ENCODE data around the gene SUN5.

SUN5 gene

DNA sequence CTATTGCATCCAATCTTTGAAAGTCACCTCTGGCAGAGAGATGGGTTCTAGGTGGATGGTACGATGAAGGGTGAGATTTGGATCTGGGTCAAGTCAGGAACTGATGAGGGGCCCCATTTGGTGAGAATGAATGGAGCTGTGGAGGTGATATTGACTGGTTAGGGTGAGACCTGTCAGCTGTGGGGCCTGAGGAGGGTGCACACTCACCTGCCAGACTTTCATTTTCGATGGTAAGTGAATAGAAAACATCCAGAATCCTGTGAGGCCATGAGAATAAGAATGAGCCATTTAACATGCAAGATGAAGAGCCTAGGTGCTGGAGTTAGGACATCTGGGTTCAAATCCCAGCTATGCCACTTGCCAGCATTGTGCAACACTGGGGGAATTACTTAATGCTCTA is 6.8 kb downstream of the SUN5 start:
- H3K4me3 ChIP-seq (ENCODE audit: low read length) = no peak overlapping the region
- TF ChIP-seq, protein P1, sequence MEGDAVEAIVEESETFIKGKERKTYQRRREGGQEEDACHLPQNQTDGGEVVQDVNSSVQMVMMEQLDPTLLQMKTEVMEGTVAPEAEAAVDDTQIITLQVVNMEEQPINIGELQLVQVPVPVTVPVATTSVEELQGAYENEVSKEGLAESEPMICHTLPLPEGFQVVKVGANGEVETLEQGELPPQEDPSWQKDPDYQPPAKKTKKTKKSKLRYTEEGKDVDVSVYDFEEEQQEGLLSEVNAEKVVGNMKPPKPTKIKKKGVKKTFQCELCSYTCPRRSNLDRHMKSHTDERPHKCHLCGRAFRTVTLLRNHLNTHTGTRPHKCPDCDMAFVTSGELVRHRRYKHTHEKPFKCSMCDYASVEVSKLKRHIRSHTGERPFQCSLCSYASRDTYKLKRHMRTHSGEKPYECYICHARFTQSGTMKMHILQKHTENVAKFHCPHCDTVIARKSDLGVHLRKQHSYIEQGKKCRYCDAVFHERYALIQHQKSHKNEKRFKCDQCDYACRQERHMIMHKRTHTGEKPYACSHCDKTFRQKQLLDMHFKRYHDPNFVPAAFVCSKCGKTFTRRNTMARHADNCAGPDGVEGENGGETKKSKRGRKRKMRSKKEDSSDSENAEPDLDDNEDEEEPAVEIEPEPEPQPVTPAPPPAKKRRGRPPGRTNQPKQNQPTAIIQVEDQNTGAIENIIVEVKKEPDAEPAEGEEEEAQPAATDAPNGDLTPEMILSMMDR (IDR thresholded peaks at IDR 0.05; ENCODE audit: insufficient read depth, low read depth, low read length, missing control alignments) = no peak
- no peak for DNase-seq (ENCODE audit: low read depth)

DNA sequence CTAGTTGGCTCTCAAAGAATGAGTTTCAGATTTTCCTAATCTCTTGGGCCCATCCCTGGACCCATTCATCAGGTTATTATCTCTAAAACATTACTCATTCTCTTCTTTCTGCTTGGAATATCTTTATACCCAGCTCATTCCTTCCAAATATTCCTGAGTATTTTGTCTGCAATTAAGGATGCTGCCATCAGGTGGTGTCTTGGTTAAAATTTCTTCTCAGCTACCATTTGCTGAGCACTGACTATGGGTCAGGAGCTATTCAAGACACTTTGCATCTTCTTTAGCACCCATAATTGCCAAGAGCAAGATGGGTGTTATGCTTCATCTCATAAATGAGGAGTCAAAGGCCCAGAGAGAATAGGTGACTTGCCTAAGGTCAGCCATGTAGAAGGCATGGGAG is 8.4 kb downstream of the SUN5 start:
- TF ChIP-seq, protein P1 (IDR thresholded peaks at IDR 0.05; ENCODE audit: insufficient read depth, low read depth, low read length, missing control alignments) = no peak
- H3K4me3 ChIP-seq (ENCODE audit: low read length) = no peak overlapping the region
- DNase-seq (ENCODE audit: low read depth) = no peak

DNA sequence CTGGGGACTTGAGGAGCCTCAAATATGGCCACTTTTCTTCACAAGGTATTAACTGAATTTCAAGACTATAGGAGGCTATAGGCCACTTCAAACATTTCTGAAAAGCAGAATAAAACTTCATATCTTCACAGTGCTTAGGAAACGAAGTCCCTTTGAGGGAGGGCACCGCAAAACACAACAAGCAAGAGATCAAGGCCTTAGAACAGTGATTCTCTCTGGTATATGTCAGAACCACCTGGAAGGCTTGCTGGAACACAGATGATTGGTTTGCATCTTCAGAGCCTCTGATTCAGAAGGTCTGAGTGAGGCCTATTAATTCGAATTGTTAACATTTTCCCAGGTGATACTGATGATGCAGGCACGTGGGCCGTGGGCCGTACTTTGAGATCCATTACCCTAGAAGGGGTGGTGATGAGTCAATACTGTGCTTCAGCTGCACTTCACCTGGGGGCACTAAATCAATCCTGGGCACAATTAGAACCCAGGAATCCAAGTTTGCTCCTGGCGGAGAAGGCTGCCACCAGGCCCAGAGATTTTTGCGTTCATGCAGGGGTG is 10.7 kb downstream of the SUN5 start:
- TF ChIP-seq, protein P1 (IDR thresholded peaks at IDR 0.05; ENCODE audit: insufficient read depth, low read depth, low read length, missing control alignments) = no peak
- no peak overlapping the region for H3K4me3 ChIP-seq (ENCODE audit: low read length)
- no peak for DNase-seq (ENCODE audit: low read depth)

DNA sequence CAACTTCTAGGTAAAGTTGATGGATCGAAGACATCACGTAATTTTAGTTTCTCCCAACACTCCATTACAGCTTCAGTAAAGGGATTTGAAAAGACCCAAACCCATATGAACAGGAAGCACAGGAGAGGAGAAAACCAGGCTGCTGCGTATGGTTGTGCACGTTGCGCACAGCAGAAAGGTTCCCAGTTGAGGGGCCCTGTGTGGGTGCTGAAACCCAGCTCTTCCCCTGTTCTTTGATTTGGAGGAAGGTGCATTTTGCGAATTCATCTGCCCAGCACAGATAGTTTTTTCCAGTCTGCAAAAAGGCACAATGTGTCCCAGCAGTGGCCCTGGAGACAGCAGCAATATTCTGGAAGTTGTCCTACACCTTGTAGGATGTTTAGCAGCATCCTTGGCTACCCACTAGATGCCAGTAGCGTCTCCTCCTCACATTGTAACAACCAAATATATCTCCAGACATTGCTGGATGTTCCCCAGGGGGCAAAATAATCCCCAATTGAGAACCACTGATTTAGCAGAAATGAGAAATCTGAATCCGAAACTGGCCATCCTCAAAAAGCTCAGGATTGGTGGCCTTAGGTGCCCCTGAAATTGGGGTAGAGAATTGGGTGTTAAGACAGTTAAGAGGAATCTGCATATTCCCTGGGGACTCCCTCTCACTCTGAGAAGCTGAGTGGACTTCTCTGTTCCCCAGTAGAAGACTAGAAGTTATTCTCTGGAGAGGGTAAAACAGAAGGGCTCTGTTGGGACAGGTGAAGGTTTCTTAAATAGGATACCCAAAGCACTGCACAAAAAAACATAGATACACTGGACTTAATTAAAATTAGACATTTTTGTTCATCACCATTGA is 12.2 kb downstream of the SUN5 start:
- TF ChIP-seq, protein P1 (IDR thresholded peaks at IDR 0.05; ENCODE audit: insufficient read depth, low read depth, low read length, missing control alignments) = no peak

DNA sequence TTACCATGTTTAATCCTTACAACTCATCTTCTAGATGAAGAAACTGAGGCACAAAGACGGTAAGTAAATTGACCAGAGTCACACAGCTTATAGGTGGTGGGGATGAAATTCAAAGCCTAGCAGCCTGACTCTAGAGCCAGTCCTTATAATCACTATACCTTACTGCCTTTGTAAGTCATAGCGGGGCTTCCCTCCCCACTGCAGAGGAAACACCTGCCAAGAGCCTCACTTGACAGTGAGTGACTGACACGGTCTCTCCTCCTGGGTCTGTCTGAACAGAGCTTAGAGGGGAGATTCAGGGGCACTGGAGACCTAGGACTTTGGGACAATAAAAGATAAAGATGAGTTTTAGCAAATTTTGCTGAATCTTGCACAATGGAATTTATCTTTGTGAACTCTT is 12.8 kb downstream of the SUN5 start:
- TF ChIP-seq, protein P1 (IDR thresholded peaks at IDR 0.05; ENCODE audit: insufficient read depth, low read depth, low read length, missing control alignments) = no peak
- no peak for DNase-seq (ENCODE audit: low read depth)
- H3K4me3 ChIP-seq (ENCODE audit: low read length) = no peak overlapping the region

More for the DNA sequence above, 12.2 kb downstream of the SUN5 start:
- no peak for DNase-seq (ENCODE audit: low read depth)
- H3K4me3 ChIP-seq (ENCODE audit: low read length) = no peak overlapping the region

DNA sequence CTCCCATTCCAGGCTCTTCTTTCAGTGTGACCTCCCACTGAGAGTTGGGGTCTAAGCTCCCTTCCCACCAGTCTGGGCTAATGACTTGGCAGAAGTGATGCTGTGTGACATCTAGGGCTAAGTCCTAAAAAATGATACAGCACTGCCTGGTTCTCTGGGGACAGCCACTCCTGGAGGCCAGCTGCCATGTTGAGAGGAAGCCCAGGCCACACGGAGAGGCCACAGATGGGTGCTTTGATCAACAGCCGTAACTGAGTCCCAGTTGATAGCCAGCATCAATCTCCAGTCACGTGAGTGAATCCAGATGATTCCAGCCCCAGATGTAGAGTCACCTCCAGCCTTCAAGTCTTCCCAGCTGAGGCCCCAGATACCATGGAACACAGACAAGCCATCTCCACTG is 13.8 kb downstream of the SUN5 start:
- TF ChIP-seq, protein P1 (IDR thresholded peaks at IDR 0.05; ENCODE audit: insufficient read depth, low read depth, low read length, missing control alignments) = no peak
- no peak overlapping the region for H3K4me3 ChIP-seq (ENCODE audit: low read length)
- DNase-seq (ENCODE audit: low read depth) = no peak

Measured in epithelial cell of esophagus (primary cell).